GM23338 (cell line): ENCODE measurements around the gene CD300C. TPM values are rescaled to one million over a fixed set of nuclear protein-coding genes. Genes with fewer than 3 reads are reported as not detected.

Experiments used
- CREB1 ChIP-seq: fragments of 250-450 bp; sonication (Bioruptor Pico); IDR thresholded peaks from 2 replicates; pipeline ENCODE4 v1.5.0; 2020; ENCODE audit warnings: low read depth, mild to moderate bottlenecking, moderate library complexity
- EZH2 ChIP-seq: fragments of 200-600 bp; sonication (generic); IDR thresholded peaks from one replicate; pipeline ENCODE4 v1.8.0; 2017; ENCODE audit warnings: antibody characterized with exemption, mild to moderate bottlenecking, low read depth; ENCODE audit not compliant: unreplicated experiment
- POLR2AphosphoS5 ChIP-seq: IDR thresholded peaks from 2 replicates; pipeline ENCODE4 v1.6.1; 2016; ENCODE audit warnings: antibody characterized with exemption, low read depth
- ZNF114 ChIP-seq: fragments of 250-450 bp; sonication (Bioruptor Pico); IDR thresholded peaks from 2 replicates; pipeline ENCODE4 v1.5.0; 2020; ENCODE audit warnings: mild to moderate bottlenecking, moderate library complexity
- ZNF331 ChIP-seq: fragments of 250-450 bp; sonication (Bioruptor Pico); IDR thresholded peaks from 2 replicates; pipeline ENCODE4 v1.5.0; 2020; ENCODE audit warnings: low read depth, mild to moderate bottlenecking, moderate library complexity
- polyA plus RNA-seq: library from polyadenylated mRNA; unstranded; fragments of >200 nt; fragmentation: Nextera tagmentation; extraction: Ambion mirVana; gene quantifications from 2 replicates; pipeline ENCODE4 v1.2.1, GENCODE V29; 2016
- total RNA-seq: library from RNA; depleted of rRNA; stranded (reverse); fragments of >200 nt; shearing (Covaris generic); gene quantifications from 2 replicates; pipeline ENCODE4 v1.2.3, GENCODE V29; 2014
- TF ChIP-seq, protein P1 (sequence below): fragments of 250-450 bp; sonication (Bioruptor Pico); IDR thresholded peaks from 2 replicates; pipeline ENCODE4 v1.5.0; 2020; ENCODE audit warnings: mild to moderate bottlenecking, moderate library complexity
- TF ChIP-seq, protein P2 (sequence below), 2 experiments: fragments of 200-600 bp in 1 of 2; sonication (generic) in 1 of 2; conservative IDR thresholded peaks; 2 replicates each; pipeline versions ENCODE4 v1.5.1 to v1.6.1; 2016 to 2017; ENCODE audit warnings: antibody characterized with exemption in 2 of 2, low read depth in 2 of 2, mild to moderate bottlenecking in 2 of 2, moderate library complexity in 1 of 2
- TF ChIP-seq, protein P3 (sequence below): IDR thresholded peaks from 2 replicates; pipeline ENCODE4 v1.6.1; 2016; ENCODE audit warnings: antibody characterized with exemption

The CD300C gene
- total and polyA plus RNA-seq, 2 experiments from 2014 or later: not detected

DNA sequence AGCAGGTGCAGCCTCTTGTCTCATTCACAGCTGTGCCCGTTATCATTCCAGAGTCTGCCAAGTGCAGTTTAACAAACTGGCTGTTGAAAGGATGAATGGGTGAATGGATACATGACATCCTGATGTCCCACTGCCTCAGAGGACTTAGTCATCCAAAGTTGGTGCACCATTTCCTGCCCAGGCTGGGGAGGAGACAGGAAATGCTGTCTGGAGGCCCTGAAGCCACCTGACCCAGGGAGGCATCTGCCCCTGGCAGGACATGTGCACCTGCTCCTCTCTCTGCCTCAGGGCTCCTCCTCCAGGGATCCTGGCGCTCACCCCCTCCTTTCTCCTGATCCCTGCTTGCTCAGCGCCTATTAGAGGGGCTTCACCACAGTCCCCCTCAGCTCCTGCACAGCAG is 1.8 kb upstream of the CD300C start (continued):
- TF ChIP-seq, protein P1, sequence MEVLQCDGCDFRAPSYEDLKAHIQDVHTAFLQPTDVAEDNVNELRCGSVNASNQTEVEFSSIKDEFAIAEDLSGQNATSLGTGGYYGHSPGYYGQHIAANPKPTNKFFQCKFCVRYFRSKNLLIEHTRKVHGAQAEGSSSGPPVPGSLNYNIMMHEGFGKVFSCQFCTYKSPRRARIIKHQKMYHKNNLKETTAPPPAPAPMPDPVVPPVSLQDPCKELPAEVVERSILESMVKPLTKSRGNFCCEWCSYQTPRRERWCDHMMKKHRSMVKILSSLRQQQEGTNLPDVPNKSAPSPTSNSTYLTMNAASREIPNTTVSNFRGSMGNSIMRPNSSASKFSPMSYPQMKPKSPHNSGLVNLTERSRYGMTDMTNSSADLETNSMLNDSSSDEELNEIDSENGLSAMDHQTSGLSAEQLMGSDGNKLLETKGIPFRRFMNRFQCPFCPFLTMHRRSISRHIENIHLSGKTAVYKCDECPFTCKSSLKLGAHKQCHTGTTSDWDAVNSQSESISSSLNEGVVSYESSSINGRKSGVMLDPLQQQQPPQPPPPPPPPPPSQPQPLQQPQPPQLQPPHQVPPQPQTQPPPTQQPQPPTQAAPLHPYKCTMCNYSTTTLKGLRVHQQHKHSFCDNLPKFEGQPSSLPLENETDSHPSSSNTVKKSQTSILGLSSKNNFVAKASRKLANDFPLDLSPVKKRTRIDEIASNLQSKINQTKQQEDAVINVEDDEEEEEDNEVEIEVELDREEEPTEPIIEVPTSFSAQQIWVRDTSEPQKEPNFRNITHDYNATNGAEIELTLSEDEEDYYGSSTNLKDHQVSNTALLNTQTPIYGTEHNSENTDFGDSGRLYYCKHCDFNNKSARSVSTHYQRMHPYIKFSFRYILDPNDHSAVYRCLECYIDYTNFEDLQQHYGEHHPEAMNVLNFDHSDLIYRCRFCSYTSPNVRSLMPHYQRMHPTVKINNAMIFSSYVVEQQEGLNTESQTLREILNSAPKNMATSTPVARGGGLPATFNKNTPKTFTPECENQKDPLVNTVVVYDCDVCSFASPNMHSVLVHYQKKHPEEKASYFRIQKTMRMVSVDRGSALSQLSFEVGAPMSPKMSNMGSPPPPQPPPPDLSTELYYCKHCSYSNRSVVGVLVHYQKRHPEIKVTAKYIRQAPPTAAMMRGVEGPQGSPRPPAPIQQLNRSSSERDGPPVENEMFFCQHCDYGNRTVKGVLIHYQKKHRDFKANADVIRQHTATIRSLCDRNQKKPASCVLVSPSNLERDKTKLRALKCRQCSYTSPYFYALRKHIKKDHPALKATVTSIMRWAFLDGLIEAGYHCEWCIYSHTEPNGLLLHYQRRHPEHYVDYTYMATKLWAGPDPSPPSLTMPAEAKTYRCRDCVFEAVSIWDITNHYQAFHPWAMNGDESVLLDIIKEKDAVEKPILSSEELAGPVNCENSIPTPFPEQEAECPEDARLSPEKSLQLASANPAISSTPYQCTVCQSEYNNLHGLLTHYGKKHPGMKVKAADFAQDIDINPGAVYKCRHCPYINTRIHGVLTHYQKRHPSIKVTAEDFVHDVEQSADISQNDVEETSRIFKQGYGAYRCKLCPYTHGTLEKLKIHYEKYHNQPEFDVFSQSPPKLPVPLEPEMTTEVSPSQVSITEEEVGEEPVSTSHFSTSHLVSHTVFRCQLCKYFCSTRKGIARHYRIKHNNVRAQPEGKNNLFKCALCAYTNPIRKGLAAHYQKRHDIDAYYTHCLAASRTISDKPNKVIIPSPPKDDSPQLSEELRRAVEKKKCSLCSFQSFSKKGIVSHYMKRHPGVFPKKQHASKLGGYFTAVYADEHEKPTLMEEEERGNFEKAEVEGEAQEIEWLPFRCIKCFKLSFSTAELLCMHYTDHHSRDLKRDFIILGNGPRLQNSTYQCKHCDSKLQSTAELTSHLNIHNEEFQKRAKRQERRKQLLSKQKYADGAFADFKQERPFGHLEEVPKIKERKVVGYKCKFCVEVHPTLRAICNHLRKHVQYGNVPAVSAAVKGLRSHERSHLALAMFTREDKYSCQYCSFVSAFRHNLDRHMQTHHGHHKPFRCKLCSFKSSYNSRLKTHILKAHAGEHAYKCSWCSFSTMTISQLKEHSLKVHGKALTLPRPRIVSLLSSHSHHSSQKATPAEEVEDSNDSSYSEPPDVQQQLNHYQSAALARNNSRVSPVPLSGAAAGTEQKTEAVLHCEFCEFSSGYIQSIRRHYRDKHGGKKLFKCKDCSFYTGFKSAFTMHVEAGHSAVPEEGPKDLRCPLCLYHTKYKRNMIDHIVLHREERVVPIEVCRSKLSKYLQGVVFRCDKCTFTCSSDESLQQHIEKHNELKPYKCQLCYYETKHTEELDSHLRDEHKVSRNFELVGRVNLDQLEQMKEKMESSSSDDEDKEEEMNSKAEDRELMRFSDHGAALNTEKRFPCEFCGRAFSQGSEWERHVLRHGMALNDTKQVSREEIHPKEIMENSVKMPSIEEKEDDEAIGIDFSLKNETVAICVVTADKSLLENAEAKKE (CRISPR knock-in tag): no peak
- TF ChIP-seq EZH2 (no peak), POLR2AphosphoS5 (no peak), CREB1 (CRISPR knock-in tag) (no peak), ZNF114 (CRISPR knock-in tag) (no peak), ZNF331 (CRISPR knock-in tag) (no peak)
- TF ChIP-seq, protein P2, sequence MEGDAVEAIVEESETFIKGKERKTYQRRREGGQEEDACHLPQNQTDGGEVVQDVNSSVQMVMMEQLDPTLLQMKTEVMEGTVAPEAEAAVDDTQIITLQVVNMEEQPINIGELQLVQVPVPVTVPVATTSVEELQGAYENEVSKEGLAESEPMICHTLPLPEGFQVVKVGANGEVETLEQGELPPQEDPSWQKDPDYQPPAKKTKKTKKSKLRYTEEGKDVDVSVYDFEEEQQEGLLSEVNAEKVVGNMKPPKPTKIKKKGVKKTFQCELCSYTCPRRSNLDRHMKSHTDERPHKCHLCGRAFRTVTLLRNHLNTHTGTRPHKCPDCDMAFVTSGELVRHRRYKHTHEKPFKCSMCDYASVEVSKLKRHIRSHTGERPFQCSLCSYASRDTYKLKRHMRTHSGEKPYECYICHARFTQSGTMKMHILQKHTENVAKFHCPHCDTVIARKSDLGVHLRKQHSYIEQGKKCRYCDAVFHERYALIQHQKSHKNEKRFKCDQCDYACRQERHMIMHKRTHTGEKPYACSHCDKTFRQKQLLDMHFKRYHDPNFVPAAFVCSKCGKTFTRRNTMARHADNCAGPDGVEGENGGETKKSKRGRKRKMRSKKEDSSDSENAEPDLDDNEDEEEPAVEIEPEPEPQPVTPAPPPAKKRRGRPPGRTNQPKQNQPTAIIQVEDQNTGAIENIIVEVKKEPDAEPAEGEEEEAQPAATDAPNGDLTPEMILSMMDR (conservative IDR thresholded peaks at IDR 0.05; ENCODE audit: low read depth in 2 of 2): no peak
- TF ChIP-seq, protein P3, sequence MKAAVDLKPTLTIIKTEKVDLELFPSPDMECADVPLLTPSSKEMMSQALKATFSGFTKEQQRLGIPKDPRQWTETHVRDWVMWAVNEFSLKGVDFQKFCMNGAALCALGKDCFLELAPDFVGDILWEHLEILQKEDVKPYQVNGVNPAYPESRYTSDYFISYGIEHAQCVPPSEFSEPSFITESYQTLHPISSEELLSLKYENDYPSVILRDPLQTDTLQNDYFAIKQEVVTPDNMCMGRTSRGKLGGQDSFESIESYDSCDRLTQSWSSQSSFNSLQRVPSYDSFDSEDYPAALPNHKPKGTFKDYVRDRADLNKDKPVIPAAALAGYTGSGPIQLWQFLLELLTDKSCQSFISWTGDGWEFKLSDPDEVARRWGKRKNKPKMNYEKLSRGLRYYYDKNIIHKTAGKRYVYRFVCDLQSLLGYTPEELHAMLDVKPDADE: no peak
